ENCODE measurements around the gene GATB.

GATB gene

DNA sequence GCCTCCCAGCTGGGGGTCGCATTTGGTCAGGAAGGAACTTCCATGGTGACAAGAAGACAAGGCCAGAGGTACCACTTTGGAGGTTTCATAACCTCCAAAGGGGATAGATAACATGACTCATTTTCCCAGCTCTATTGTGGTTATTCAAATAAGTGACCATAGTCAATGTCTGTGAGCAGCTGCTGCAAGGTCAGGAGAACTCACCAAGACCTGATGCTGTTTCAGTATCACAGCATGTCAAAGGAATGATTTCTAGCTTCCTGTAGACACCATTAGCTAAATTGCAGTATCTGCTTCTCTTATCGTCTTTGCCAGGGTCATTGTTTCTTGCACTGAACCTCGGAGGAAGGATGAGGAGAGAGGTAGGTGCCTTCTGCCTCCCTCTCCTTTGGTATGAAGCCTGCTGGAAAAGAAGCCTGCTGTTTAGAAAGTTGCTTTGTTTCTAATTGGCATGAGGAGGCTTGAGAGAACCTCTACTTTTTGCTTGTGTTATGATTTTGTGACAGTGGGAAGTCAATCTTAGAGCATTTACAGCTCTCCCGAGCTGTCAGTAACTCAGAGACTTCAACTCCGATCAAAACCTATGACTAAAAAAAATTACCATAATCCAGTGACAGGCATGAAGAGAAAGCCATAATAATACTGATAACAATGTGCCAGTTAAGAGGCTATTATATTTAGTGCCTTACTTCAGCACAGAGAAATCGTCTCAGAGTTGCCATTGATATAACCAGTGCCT, 38.0 kb upstream of the GATB start:
- DNase-seq (ENCODE audit: low read depth) = no peak
- TF ChIP-seq, protein P1, sequence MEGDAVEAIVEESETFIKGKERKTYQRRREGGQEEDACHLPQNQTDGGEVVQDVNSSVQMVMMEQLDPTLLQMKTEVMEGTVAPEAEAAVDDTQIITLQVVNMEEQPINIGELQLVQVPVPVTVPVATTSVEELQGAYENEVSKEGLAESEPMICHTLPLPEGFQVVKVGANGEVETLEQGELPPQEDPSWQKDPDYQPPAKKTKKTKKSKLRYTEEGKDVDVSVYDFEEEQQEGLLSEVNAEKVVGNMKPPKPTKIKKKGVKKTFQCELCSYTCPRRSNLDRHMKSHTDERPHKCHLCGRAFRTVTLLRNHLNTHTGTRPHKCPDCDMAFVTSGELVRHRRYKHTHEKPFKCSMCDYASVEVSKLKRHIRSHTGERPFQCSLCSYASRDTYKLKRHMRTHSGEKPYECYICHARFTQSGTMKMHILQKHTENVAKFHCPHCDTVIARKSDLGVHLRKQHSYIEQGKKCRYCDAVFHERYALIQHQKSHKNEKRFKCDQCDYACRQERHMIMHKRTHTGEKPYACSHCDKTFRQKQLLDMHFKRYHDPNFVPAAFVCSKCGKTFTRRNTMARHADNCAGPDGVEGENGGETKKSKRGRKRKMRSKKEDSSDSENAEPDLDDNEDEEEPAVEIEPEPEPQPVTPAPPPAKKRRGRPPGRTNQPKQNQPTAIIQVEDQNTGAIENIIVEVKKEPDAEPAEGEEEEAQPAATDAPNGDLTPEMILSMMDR (conservative IDR thresholded peaks at IDR 0.05; ENCODE audit: control insufficient read depth, insufficient read depth, low read depth, low read length) = no peak
- H3K4me3 ChIP-seq (ENCODE audit: control insufficient read depth, low read depth, low read length) = no peak overlapping the region

DNA sequence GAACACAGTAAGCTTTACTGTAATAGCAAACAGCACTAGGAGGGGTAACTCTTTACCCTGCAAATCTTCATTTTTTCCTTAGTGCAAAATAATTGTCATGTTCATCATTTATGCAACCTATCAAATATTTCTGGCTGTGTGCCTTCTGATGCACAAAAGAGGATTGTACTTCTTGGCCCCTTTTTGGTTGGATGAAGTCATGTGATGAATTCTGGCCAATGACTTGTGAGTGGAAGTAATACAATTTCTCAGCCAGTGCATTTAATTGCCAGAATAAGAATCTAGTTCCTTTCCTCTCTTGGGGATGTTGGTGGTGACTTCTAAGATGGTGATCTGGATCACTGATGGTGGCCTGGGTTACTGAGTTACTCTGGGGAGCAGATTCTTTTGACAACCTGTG, 37.0 kb upstream of the GATB start:
- H3K4me3 ChIP-seq (ENCODE audit: control insufficient read depth, low read depth, low read length) = no peak overlapping the region
- no peak for DNase-seq (ENCODE audit: low read depth)
- TF ChIP-seq, protein P1 (conservative IDR thresholded peaks at IDR 0.05; ENCODE audit: control insufficient read depth, insufficient read depth, low read depth, low read length) = no peak

DNA sequence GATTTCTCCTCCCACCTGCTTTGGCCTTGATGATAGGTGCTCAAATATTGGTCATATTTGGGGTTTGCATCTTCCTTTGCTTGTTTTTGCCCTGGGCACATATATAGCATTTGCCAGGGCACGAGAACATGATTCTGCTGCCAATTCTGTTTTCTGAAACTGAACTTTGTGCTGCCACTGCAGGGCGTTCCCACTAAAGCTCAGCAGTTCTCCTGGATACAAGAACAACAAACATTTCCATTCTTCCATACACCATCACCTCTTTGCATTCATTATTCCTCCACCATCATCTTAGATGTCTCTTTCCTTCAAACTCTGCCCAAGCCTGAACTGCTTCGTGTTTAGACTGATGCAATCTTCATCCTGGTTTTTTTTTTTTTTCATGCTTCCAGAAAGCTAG, 36.3 kb upstream of the GATB start:
- H3K4me3 ChIP-seq (ENCODE audit: control insufficient read depth, low read depth, low read length) = no peak overlapping the region
- DNase-seq (ENCODE audit: low read depth) = no peak
- TF ChIP-seq, protein P1 (conservative IDR thresholded peaks at IDR 0.05; ENCODE audit: control insufficient read depth, insufficient read depth, low read depth, low read length) = no peak

DNA sequence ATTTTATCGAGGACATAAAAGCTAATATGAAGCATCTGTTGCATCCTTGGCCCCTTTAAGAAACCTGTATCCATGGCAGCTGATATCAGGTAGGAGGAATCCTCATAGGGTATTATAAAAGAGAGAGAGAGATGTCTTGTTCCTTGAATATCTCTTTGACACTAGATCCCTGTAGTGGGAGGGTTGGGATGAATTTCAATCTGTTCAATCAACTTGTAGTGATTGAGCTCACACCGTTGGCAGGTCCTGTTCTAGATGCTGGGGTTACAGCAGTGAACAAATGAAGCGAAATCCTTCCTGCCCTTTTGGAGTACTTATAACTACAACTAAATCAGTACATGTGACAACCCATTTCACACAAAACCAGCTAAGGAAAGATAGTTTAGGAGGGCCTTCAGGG, 35.3 kb upstream of the GATB start:
- no peak overlapping the region for H3K4me3 ChIP-seq (ENCODE audit: control insufficient read depth, low read depth, low read length)
- TF ChIP-seq, protein P1 (conservative IDR thresholded peaks at IDR 0.05; ENCODE audit: control insufficient read depth, insufficient read depth, low read depth, low read length) = no peak
- no peak for DNase-seq (ENCODE audit: low read depth)

DNA sequence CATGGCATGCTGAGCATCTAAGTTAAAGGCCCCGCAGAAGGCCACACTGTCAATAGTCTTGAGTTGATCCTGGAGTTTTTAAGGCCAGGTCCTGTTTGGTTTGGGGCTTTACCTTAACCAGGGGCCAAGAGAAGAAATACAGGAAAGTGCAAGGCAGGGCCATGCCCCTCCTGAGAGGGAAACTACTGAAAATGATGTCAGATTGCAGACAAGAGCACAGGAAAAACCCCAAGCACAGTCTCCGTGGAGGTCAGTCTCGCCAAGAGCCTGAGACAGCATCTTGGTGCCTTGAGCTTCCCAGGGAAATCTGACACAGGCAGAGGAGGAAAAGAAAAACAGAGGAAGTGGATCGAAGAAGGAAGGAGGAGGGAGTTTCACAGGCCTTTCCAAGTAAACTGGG, 32.2 kb upstream of the GATB start:
- TF ChIP-seq, protein P1 (conservative IDR thresholded peaks at IDR 0.05; ENCODE audit: control insufficient read depth, insufficient read depth, low read depth, low read length) = no peak
- no peak for DNase-seq (ENCODE audit: low read depth)
- no peak overlapping the region for H3K4me3 ChIP-seq (ENCODE audit: control insufficient read depth, low read depth, low read length)

DNA sequence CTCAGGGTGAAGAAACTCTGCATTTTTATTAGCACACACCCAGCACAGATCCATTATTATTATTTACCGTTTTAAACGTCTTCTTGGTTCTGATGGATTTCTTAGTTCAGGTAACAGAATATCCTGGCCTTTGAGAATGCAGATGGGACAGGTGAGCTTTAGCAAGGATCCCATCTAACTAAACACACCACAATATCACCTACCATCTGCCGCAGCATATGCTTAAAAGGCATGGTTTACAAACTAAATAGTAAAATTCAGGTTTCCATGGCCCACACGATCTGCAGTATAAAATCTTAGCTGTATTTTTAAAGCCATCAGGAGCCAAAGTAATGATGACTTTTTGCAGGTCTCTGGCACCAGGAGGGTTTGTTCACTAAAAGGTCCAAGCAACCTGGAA, 31.7 kb upstream of the GATB start:
- TF ChIP-seq, protein P1 (conservative IDR thresholded peaks at IDR 0.05; ENCODE audit: control insufficient read depth, insufficient read depth, low read depth, low read length) = no peak

More for the DNA sequence above, 31.7 kb upstream of the GATB start:
- no peak for DNase-seq (ENCODE audit: low read depth)
- H3K4me3 ChIP-seq (ENCODE audit: control insufficient read depth, low read depth, low read length) = no peak overlapping the region

All from fibroblast of mammary gland (primary cell).